ENCODE measurements around the gene OR9G4. TPM values are rescaled to one million over a fixed set of nuclear protein-coding genes. Genes with fewer than 3 reads are reported as not detected.

The OR9G4 gene
- total RNA-seq, 2 experiments from 2014 or later, result not detected

GRCh38 chr11:56700914-56701485, 47.5 kb downstream of the OR9G4 start:
- intact Hi-C loops (cut with micrococcal nuclease; ENCODE audit: unreplicated experiment), result no loop called here
- Histone ChIP-seq H3K9me2 (ENCODE audit: insufficient read depth, low read length) (no peaks in the 10 kb centered on the region), H4K20me1 (ENCODE audit: insufficient read depth, low read length) (no peaks in the 10 kb centered on the region), H2AFZ (ENCODE audit: low read length) (no peak overlapping the region), H3K36me3 (ENCODE audit: insufficient read depth, low read length) (no peaks in the 10 kb centered on the region), H3K79me2 (ENCODE audit: insufficient read depth, low read depth, low read length) (no peaks in the 10 kb centered on the region), H3K9me3 (ENCODE audit: low read length) (no peaks in the 10 kb centered on the region), H3K4me1 (ENCODE audit: insufficient read depth, low read length, poor library complexity, severe bottlenecking) (no peaks in the 10 kb centered on the region), H3K4me2 (ENCODE audit: low read length) (no peak overlapping the region), H3K4me3 (ENCODE audit: low read depth, low read length, poor library complexity, severe bottlenecking) (no peak overlapping the region), H3K27ac (ENCODE audit: low read depth, low read length, poor library complexity, severe bottlenecking) (no peak overlapping the region)
- ChIA-PET CTCF (ENCODE audit: unreplicated experiment) (no interaction called here), POLR2A (no interaction called here)
- no peak for TF ChIP-seq CTCF (conservative IDR thresholded peaks at IDR 0.05; ENCODE audit: low read length)
- no peak for TF ChIP-seq EZH2phosphoT487 (IDR thresholded peaks at IDR 0.05; ENCODE audit: borderline replicate concordance, low read depth, low read length)
- BruUV-seq (replicated peaks), result no TSS peak
- no peak for DNase-seq (ENCODE audit: low spot score)

- H3K9me2 ChIP-seq (ENCODE audit: insufficient read depth, low read length), result no peaks in the 10 kb centered on the region
- H3K4me1 ChIP-seq (ENCODE audit: insufficient read depth, low read length, poor library complexity, severe bottlenecking), result no peaks in the 10 kb centered on the region
- no peak overlapping the region for H3K27ac ChIP-seq (ENCODE audit: low read depth, low read length, poor library complexity, severe bottlenecking)
- no peak overlapping the region for H2AFZ ChIP-seq (ENCODE audit: low read length)
- no peak overlapping the region for H3K4me3 ChIP-seq (ENCODE audit: low read depth, low read length, poor library complexity, severe bottlenecking)
- intact Hi-C loops (cut with micrococcal nuclease; ENCODE audit: unreplicated experiment), result no loop called here
- no peak for TF ChIP-seq EZH2phosphoT487 (IDR thresholded peaks at IDR 0.05; ENCODE audit: borderline replicate concordance, low read depth, low read length)
- POLR2A ChIA-PET, result no interaction called here
- DNase-seq (ENCODE audit: low spot score), result no peak
- no peaks in the 10 kb centered on the region for H3K79me2 ChIP-seq (ENCODE audit: insufficient read depth, low read depth, low read length)
- H3K4me2 ChIP-seq (ENCODE audit: low read length), result no peak overlapping the region
- no TSS peak for BruUV-seq (replicated peaks)
- CTCF ChIA-PET (ENCODE audit: unreplicated experiment), result no interaction called here
- no peaks in the 10 kb centered on the region for H4K20me1 ChIP-seq (ENCODE audit: insufficient read depth, low read length)
- H3K9me3 ChIP-seq (ENCODE audit: low read length), result no peaks in the 10 kb centered on the region
- H3K36me3 ChIP-seq (ENCODE audit: insufficient read depth, low read length), result no peaks in the 10 kb centered on the region
Observed at GRCh38 chr11:56700242-56700913, 48.1 kb downstream of the OR9G4 start.

GRCh38 chr11:56698795-56699194, 49.7 kb downstream of the OR9G4 start, which contains the start of gene OR9G1:
OR9G1 (plus strand) TSS chr11:56699095; CDS start chr11:56700388, 1,293 bp downstream.
- H3K4me1 ChIP-seq (ENCODE audit: insufficient read depth, low read length, poor library complexity, severe bottlenecking), result no peaks in the 10 kb centered on the region
- ChIA-PET POLR2A (no interaction called here), CTCF (ENCODE audit: unreplicated experiment) (no interaction called here)
- H3K36me3 ChIP-seq (ENCODE audit: insufficient read depth, low read length), result no peaks in the 10 kb centered on the region
- H4K20me1 ChIP-seq (ENCODE audit: insufficient read depth, low read length), result no peaks in the 10 kb centered on the region
- intact Hi-C loops (cut with micrococcal nuclease; ENCODE audit: unreplicated experiment), result no loop called here
- no peak within 1 kb of the TSS for H3K27ac ChIP-seq (ENCODE audit: low read depth, low read length, poor library complexity, severe bottlenecking)
- BruUV-seq (replicated peaks), result no TSS peak
- no peak within 1 kb of the TSS for H2AFZ ChIP-seq (ENCODE audit: low read length)
- no peak within 1 kb of the TSS for H3K4me3 ChIP-seq (ENCODE audit: low read depth, low read length, poor library complexity, severe bottlenecking)
- no peak within 1 kb of the TSS for H3K4me2 ChIP-seq (ENCODE audit: low read length)
- no peaks in the 10 kb centered on the region for H3K9me3 ChIP-seq (ENCODE audit: low read length)
- H3K9me2 ChIP-seq (ENCODE audit: insufficient read depth, low read length), result no peaks in the 10 kb centered on the region
- DNase-seq (ENCODE audit: low spot score), result no peak
- TF ChIP-seq EZH2phosphoT487 (IDR thresholded peaks at IDR 0.05; ENCODE audit: borderline replicate concordance, low read depth, low read length), result no peak
- no peak for TF ChIP-seq CTCF (conservative IDR thresholded peaks at IDR 0.05; ENCODE audit: low read length)
- no peaks in the 10 kb centered on the region for H3K79me2 ChIP-seq (ENCODE audit: insufficient read depth, low read depth, low read length)

Data from OCI-LY7 (cell line).